B cell (primary cell): ENCODE results near the gene MPZL3.

ENCODE experiments used
- EZH2 ChIP-seq: IDR thresholded peaks from 2 replicates; pipeline ENCODE4 v1.6.1; 2012; ENCODE audit warnings: borderline replicate concordance, low read depth, mild to moderate bottlenecking, moderate library complexity, low read length; ENCODE audit not compliant: insufficient read depth, poor library complexity, severe bottlenecking
- TF ChIP-seq, protein P1 (sequence below): fragments of 200-600 bp; IDR thresholded peaks from one replicate; pipeline ENCODE4 v1.8.0; 2022; ENCODE audit warnings: antibody characterized with exemption, mild to moderate bottlenecking

DNA sequence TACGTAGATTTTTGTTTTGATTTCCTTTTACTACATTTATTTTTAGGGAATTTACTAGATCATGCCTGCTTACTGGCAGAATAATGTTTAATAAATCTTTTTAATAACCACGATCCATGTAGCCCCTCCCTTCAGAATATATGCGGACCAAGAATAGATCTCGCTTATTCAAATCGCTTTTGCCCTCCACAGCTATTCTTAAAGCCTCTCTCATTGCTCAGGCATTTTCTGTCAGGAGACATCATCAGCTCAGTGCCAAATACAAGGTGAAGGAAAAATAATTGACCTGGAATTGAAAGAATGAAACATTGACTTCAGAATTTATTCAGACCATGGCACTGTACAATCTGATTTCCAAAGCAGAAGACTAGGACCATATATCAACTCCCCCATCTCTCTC, 17.3 kb downstream of the MPZL3 start:
- TF ChIP-seq, protein P1, sequence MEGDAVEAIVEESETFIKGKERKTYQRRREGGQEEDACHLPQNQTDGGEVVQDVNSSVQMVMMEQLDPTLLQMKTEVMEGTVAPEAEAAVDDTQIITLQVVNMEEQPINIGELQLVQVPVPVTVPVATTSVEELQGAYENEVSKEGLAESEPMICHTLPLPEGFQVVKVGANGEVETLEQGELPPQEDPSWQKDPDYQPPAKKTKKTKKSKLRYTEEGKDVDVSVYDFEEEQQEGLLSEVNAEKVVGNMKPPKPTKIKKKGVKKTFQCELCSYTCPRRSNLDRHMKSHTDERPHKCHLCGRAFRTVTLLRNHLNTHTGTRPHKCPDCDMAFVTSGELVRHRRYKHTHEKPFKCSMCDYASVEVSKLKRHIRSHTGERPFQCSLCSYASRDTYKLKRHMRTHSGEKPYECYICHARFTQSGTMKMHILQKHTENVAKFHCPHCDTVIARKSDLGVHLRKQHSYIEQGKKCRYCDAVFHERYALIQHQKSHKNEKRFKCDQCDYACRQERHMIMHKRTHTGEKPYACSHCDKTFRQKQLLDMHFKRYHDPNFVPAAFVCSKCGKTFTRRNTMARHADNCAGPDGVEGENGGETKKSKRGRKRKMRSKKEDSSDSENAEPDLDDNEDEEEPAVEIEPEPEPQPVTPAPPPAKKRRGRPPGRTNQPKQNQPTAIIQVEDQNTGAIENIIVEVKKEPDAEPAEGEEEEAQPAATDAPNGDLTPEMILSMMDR: no peak
- TF ChIP-seq EZH2: no peak
